Measurements from ENCODE around the gene CCNI. TPM values are rescaled to one million over a fixed set of nuclear protein-coding genes. Genes with fewer than 3 reads are reported as not detected.

Gene CCNI
- polyA plus RNA-seq, 1 of the 3 experiments (the other 2 are of a cell fraction), result 56.8 TPM

DNA sequence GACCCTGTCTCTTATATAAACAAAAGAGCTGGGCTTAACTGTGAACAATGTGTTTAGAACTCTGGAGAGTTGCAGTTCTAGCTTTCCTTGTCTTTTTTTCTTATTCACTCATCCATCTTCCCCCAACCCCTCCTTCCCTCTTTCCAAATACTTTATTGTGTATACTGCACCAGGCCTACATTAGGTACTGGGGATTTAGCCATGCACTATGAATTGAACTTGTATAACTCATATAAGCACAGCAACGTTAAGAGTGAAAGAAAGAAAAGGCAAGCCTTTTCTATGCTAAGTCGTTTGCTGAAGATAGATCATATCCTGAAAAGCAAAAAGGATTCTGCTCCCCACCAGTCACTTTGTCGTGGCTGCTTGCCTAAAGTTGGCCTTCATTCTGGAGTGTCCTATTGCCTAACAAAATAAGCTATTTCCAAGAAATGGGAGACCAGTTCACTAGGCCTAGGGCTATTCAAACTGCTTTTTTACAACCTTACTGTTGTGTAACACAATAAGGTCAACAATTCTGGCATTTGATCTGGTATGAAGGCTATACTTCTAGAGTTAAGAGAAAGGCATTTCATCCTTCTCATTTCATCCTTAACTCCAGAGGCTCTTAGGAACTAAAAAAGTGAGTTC lies 32.2 kb downstream of the CCNI start:
- Histone ChIP-seq H3K27me3 (ENCODE audit: insufficient read depth) (no peaks in the 10 kb centered on the region), H3K36me3 (replicated peaks in 1 of 2; ENCODE audit: control insufficient read depth in 1 of 2, insufficient read depth in 2 of 2, low read length in 1 of 2) (peaks cover 56 to 62% of the 10 kb centered on the region in 2 experiments), H3K9me2 (no peaks in the 10 kb centered on the region), H2AFZ (ENCODE audit: low read depth) (no peak overlapping the region), H3K4me1 (ENCODE audit: control insufficient read depth in 1 of 2, insufficient read depth in 2 of 2, low read depth in 1 of 2, low read length in 1 of 2) (peaks cover 6 to 7% of the 10 kb centered on the region in 2 experiments; a peak in 3 of 4 replicates), H3K27ac (ENCODE audit: low read depth in 2 of 2, low read length in 1 of 2) (peak overlapping the region; percentile 22 to 44; a peak in 3 of 4 replicates), H3K4me2 (no peak overlapping the region), H3K9me3 (no peaks in the 10 kb centered on the region), H3K9ac (peak overlapping the region; percentile 0; the same call in 1 of the 2 replicates), H3K4me3 (ENCODE audit: low read depth in 2 of 2, low read length in 1 of 2) (no peak overlapping the region), H3K79me2 (ENCODE audit: insufficient read depth) (no peaks in the 10 kb centered on the region), H4K20me1 (ENCODE audit: insufficient read depth) (no peaks in the 10 kb centered on the region), H3F3A (replicated peaks; ENCODE audit: insufficient read depth) (peaks cover 75% of the 10 kb centered on the region)
- CTCF ChIA-PET, result interaction anchor here (0.6 to 6.1 kb wide), 10 partner anchors 11 to 532 kb away, joined by 3 to 55 read pairs (median 3); no protein-coding TSS in a partner anchor
- POLR2A ChIA-PET, result interaction anchor here (0.6 kb wide), 1 partner anchor 496 kb away, joined by 3 read pairs; no protein-coding TSS in a partner anchor
- no peak for TF ChIP-seq NFIC (IDR thresholded peaks at IDR 0.05; ENCODE audit: borderline replicate concordance)
- no peak for TF ChIP-seq TEAD4 (IDR thresholded peaks at IDR 0.05; ENCODE audit: borderline replicate concordance, insufficient read depth)
- no peak for TF ChIP-seq FOXJ3 (CRISPR knock-in tag; IDR thresholded peaks at IDR 0.05)
- no peak for TF ChIP-seq RCOR1 (IDR thresholded peaks at IDR 0.05; ENCODE audit: low read length)
- TF ChIP-seq, protein P1, sequence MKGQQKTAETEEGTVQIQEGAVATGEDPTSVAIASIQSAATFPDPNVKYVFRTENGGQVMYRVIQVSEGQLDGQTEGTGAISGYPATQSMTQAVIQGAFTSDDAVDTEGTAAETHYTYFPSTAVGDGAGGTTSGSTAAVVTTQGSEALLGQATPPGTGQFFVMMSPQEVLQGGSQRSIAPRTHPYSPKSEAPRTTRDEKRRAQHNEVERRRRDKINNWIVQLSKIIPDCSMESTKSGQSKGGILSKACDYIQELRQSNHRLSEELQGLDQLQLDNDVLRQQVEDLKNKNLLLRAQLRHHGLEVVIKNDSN (IDR thresholded peaks at IDR 0.05; ENCODE audit: borderline replicate concordance, low read depth), result no peak
- TF ChIP-seq, protein P2, sequence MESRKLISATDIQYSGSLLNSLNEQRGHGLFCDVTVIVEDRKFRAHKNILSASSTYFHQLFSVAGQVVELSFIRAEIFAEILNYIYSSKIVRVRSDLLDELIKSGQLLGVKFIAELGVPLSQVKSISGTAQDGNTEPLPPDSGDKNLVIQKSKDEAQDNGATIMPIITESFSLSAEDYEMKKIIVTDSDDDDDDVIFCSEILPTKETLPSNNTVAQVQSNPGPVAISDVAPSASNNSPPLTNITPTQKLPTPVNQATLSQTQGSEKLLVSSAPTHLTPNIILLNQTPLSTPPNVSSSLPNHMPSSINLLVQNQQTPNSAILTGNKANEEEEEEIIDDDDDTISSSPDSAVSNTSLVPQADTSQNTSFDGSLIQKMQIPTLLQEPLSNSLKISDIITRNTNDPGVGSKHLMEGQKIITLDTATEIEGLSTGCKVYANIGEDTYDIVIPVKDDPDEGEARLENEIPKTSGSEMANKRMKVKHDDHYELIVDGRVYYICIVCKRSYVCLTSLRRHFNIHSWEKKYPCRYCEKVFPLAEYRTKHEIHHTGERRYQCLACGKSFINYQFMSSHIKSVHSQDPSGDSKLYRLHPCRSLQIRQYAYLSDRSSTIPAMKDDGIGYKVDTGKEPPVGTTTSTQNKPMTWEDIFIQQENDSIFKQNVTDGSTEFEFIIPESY (IDR thresholded peaks at IDR 0.05; ENCODE audit: borderline replicate concordance, low read depth), result no peak
- TF ChIP-seq CHD2 (IDR thresholded peaks at IDR 0.05; ENCODE audit: low read length, partially characterized antibody), result no peak
- no peak for TF ChIP-seq FOXM1 (IDR thresholded peaks at IDR 0.05; ENCODE audit: low read depth)
- TF ChIP-seq ELF1 (IDR thresholded peaks at IDR 0.05), result no peak
- TF ChIP-seq JUND (IDR thresholded peaks at IDR 0.05), result no peak
- TF ChIP-seq SMC3 (IDR thresholded peaks at IDR 0.05; ENCODE audit: low read depth, low read length), result no peak
- no peak for TF ChIP-seq FOSL2 (IDR thresholded peaks at IDR 0.05; ENCODE audit: borderline replicate concordance, low read depth)
- TF ChIP-seq, protein P3, sequence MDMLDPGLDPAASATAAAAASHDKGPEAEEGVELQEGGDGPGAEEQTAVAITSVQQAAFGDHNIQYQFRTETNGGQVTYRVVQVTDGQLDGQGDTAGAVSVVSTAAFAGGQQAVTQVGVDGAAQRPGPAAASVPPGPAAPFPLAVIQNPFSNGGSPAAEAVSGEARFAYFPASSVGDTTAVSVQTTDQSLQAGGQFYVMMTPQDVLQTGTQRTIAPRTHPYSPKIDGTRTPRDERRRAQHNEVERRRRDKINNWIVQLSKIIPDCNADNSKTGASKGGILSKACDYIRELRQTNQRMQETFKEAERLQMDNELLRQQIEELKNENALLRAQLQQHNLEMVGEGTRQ (IDR thresholded peaks at IDR 0.05; ENCODE audit: borderline replicate concordance, low read depth, low read length), result no peak
- TF ChIP-seq NRF1 (IDR thresholded peaks at IDR 0.05; ENCODE audit: low read depth, low read length), result no peak
- WGBS (ENCODE audit: low lambda C conversion rate), result 94% methylated on average over 3 of the region's 3 CpGs
- no peak for DNase-seq

All from SK-N-SH (cell line).